ENCODE results near the gene ERI3. TPM values are rescaled to one million over a fixed set of nuclear protein-coding genes. Genes with fewer than 3 reads are reported as not detected.

The ERI3 gene
- total and polyA plus RNA-seq, 2 of the 13 experiments (the other 11 are each of a cell fraction or from before 2014, with no cell fraction given), result 35.6 to 35.9 TPM

- TF ChIP-seq GMEB2 (CRISPR knock-in tag; IDR thresholded peaks at IDR 0.05; ENCODE audit: low read depth) (no peak), HNF1A (IDR thresholded peaks at IDR 0.05; ENCODE audit: low read depth) (no peak), HNF1A (CRISPR knock-in tag; IDR thresholded peaks at IDR 0.05; ENCODE audit: borderline replicate concordance) (no peak), POLR2G (IDR thresholded peaks at IDR 0.05; ENCODE audit: low read depth, low read length) (no peak), ZNF749 (CRISPR knock-in tag; IDR thresholded peaks at IDR 0.05; ENCODE audit: borderline replicate concordance) (no peak), MED13 (CRISPR knock-in tag; IDR thresholded peaks at IDR 0.05) (no peak), NFATC3 (CRISPR knock-in tag; IDR thresholded peaks at IDR 0.05) (no peak), ZNF674 (CRISPR knock-in tag; IDR thresholded peaks at IDR 0.05; ENCODE audit: low read depth) (no peak), ZNF460 (CRISPR knock-in tag; IDR thresholded peaks at IDR 0.05; ENCODE audit: borderline replicate concordance) (no peak), ZNF124 (CRISPR knock-in tag; IDR thresholded peaks at IDR 0.05) (0 out of 2 replicates have a peak, but pooled peaks have one; percentile 30), SMAD3 (CRISPR knock-in tag; IDR thresholded peaks at IDR 0.05) (0 out of 2 replicates have a peak, but pooled peaks have one; percentile 42), ZNF383 (CRISPR knock-in tag; IDR thresholded peaks at IDR 0.05; ENCODE audit: borderline replicate concordance) (no peak), ZBTB42 (CRISPR knock-in tag; IDR thresholded peaks at IDR 0.05) (no peak), THAP11 (CRISPR knock-in tag; IDR thresholded peaks at IDR 0.05) (peak; percentile 64), ZNF724P (CRISPR knock-in tag; IDR thresholded peaks at IDR 0.05; ENCODE audit: borderline replicate concordance) (no peak), ZNF883 (CRISPR knock-in tag; IDR thresholded peaks at IDR 0.05; ENCODE audit: not compliant biosample characterization) (no peak)
- TF ChIP-seq, protein P1, sequence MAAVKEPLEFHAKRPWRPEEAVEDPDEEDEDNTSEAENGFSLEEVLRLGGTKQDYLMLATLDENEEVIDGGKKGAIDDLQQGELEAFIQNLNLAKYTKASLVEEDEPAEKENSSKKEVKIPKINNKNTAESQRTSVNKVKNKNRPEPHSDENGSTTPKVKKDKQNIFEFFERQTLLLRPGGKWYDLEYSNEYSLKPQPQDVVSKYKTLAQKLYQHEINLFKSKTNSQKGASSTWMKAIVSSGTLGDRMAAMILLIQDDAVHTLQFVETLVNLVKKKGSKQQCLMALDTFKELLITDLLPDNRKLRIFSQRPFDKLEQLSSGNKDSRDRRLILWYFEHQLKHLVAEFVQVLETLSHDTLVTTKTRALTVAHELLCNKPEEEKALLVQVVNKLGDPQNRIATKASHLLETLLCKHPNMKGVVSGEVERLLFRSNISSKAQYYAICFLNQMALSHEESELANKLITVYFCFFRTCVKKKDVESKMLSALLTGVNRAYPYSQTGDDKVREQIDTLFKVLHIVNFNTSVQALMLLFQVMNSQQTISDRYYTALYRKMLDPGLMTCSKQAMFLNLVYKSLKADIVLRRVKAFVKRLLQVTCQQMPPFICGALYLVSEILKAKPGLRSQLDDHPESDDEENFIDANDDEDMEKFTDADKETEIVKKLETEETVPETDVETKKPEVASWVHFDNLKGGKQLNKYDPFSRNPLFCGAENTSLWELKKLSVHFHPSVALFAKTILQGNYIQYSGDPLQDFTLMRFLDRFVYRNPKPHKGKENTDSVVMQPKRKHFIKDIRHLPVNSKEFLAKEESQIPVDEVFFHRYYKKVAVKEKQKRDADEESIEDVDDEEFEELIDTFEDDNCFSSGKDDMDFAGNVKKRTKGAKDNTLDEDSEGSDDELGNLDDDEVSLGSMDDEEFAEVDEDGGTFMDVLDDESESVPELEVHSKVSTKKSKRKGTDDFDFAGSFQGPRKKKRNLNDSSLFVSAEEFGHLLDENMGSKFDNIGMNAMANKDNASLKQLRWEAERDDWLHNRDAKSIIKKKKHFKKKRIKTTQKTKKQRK (IDR thresholded peaks at IDR 0.05; ENCODE audit: low read length), result no peak
Measured at GRCh38 chr1:44401256-44402228, 46.5 kb upstream of the ERI3 start (continued).
